Measurements from ENCODE around the gene ZCCHC7. TPM values are rescaled to one million over a fixed set of nuclear protein-coding genes. Genes with fewer than 3 reads are reported as not detected.

ZCCHC7 gene
- total and polyA plus RNA-seq, 10 of the 15 experiments (the other 5 are each of a cell fraction or from before 2014, with no cell fraction given) = 42.9 to 178 (median 53.3) TPM

GRCh38 chr9:37324261-37324683 lies 203.9 kb downstream of the ZCCHC7 start (continued):
- TF ChIP-seq PKNOX1 (IDR thresholded peaks at IDR 0.05) (peak; percentile 96), HDGF (IDR thresholded peaks at IDR 0.05) (no peak), MTA3 (IDR thresholded peaks at IDR 0.05; ENCODE audit: borderline replicate concordance, low read length) (no peak), ATF2 (IDR thresholded peaks at IDR 0.05; ENCODE audit: low read length) (no peak), RCOR1 (conservative IDR thresholded peaks at IDR 0.05; ENCODE audit: low read depth, low read length) (no peak), IRF3 (IDR thresholded peaks at IDR 0.05) (no peak), SMAD5 (IDR thresholded peaks at IDR 0.05; ENCODE audit: low read depth) (no peak), CHD2 (IDR thresholded peaks at IDR 0.05; ENCODE audit: borderline replicate concordance, low read depth, low read length) (no peak; the same call in 1 of the 2 replicates), USF2 (IDR thresholded peaks at IDR 0.05; ENCODE audit: borderline replicate concordance, low read depth, low read length) (no peak), CREB1 (IDR thresholded peaks at IDR 0.05; ENCODE audit: low read depth) (peak; percentile 96), SMC3 (IDR thresholded peaks at IDR 0.05; ENCODE audit: borderline replicate concordance, low read length) (no peak), KDM1A (IDR thresholded peaks at IDR 0.05; ENCODE audit: borderline replicate concordance) (no peak), ZNF592 (IDR thresholded peaks at IDR 0.05) (no peak), NBN (IDR thresholded peaks at IDR 0.05) (peak; percentile 70; the same call in 1 of the 2 replicates), IKZF2 (IDR thresholded peaks at IDR 0.05) (no peak), EP300 (IDR thresholded peaks at IDR 0.05; ENCODE audit: borderline replicate concordance in 1 of 2, control insufficient read depth in 1 of 2, low read depth in 2 of 2, low read length in 2 of 2) (no peak), MLLT1 (IDR thresholded peaks at IDR 0.05) (peak; percentile 80), MAX (IDR thresholded peaks at IDR 0.05; ENCODE audit: low read depth, low read length) (no peak), TCF3 (IDR thresholded peaks at IDR 0.05; ENCODE audit: borderline replicate concordance, insufficient read depth, low read depth, low read length) (no peak), ZSCAN29 (IDR thresholded peaks at IDR 0.05) (no peak), CBX5 (IDR thresholded peaks at IDR 0.05; ENCODE audit: low read depth) (no peak), ZNF207 (IDR thresholded peaks at IDR 0.05; ENCODE audit: borderline replicate concordance) (no peak)

Data from GM12878 (cell line).